Left lung (tissue), 14 donors: ENCODE results near the gene C12orf57. TPM values are rescaled to one million over a fixed set of nuclear protein-coding genes. Genes with fewer than 3 reads are reported as not detected.
A peak's percentile ranks its signal among the peaks of the same experiment; 100 is the strongest.

Source experiments
- ATAC-seq: fragments of 200-7000 bp; cut with Tn5 transposase; one replicate; pipeline ENCODE4 v1.9.1; 2020; ENCODE audit warnings: moderate library complexity
- DNase-seq, 4 donors: peaks; one replicate each; pipeline ENCODE4 v3.0.0-alpha.2; 2013 to 2020
- H3K27ac ChIP-seq, 2 donors: fragments of 200-600 bp; sonication (generic) in 1 of 2; one replicate each; pipeline versions ENCODE4 v1.5.0 to v1.8.0; 2020 to 2021
- H3K27me3 ChIP-seq, 2 donors: fragments of 200-600 bp; sonication (generic) in 1 of 2; one replicate each; pipeline versions ENCODE4 v1.5.0 to v1.8.0; 2020 to 2021
- H3K36me3 ChIP-seq, 2 donors: fragments of 200-600 bp; sonication (generic) in 1 of 2; one replicate each; pipeline versions ENCODE4 v1.5.0 to v1.8.0; 2020 to 2021
- H3K4me1 ChIP-seq, 2 donors: fragments of 200-600 bp; one replicate each; pipeline ENCODE4 v1.8.0; 2021
- H3K4me3 ChIP-seq, 2 donors: fragments of 200-600 bp; sonication (generic) in 1 of 2; one replicate each; pipeline versions ENCODE4 v1.5.0 to v1.8.0; 2020 to 2021; ENCODE audit warnings: mild to moderate bottlenecking in 1 of 2
- H3K9me3 ChIP-seq, 2 donors: fragments of 200-600 bp; sonication (generic) in 1 of 2; one replicate each; pipeline versions ENCODE4 v1.5.0 to v1.8.0; 2020 to 2021
- CTCF ChIP-seq, 2 donors: fragments of 200-600 bp; sonication (generic) in 1 of 2; IDR thresholded peaks; one replicate each; pipeline versions ENCODE4 v1.5.0 to v1.8.0; 2021; ENCODE audit warnings: antibody characterized with exemption in 2 of 2
- intact Hi-C, 2 donors: fragments of 100-400 bp; cut with DNase I; formaldehyde crosslinking; loops; one replicate each; pipeline versions ENCODE4 v1.11.2 to v1.14.2; 2022
- long read RNA-seq, 12 donors: library from polyadenylated mRNA in 2 of 12; unstranded in 2 of 12; transcript quantifications; one replicate each; pipeline ENCODE4 v2.0.0 and lab custom pipeline, GENCODE V29; 2019 to 2026
- polyA plus RNA-seq, 6 donors: library from polyadenylated mRNA; unstranded; fragments of 120-200 nt; gene quantifications; one replicate each; pipeline ENCODE4 v1.2.1, GENCODE V29; 2013; ENCODE audit not compliant: insufficient read length in 6 of 6
- total RNA-seq, 2 donors: library from RNA; stranded (reverse); fragmentation: NEBNext Ultra II Directional; extraction: Animal tissue kit (Norgen Biotek cat#: 25700); gene quantifications; one replicate each; pipeline ENCODE4 v1.2.1, GENCODE V29; 2021
- donor health status: DM: no; HTN: yes; CAD: no.
- donor health status: DM: no; HTN: no; CAD: no.

C12orf57 gene
- total RNA-seq (100 to 1,000 TPM; 159 to 194 TPM), polyA plus RNA-seq (100 to 1,000 TPM; 175 to 239 (median 204) TPM)
- long read RNA-seq, donor 1, transcript C12orf57-204 (3 exons, 551 nt), result minor isoform, 11 of 334 reads
- long read RNA-seq, donor 1, transcript C12orf57-201 (3 exons, 560 nt), result major isoform, 242 of 334 reads
- long read RNA-seq, donor 1, transcript C12orf57-202 (3 exons, 662 nt), result minor isoform, 58 of 334 reads
- long read RNA-seq, donor 1, partial matches to known transcripts, result 21 of 334 reads
- long read RNA-seq, donor 1, other reads (novel, unspliced or antisense), result 0 of 334 reads
- long read RNA-seq, donor 2, transcript C12orf57-204 (3 exons, 551 nt), result minor isoform, 5 of 227 reads
- long read RNA-seq, donor 2, transcript C12orf57-202 (3 exons, 662 nt), result minor isoform, 25 of 227 reads
- long read RNA-seq, donor 2, transcript C12orf57-206 (2 exons, 980 nt), result minor isoform, 5 of 227 reads
- long read RNA-seq, donor 2, transcript C12orf57-201 (3 exons, 560 nt), result major isoform, 154 of 227 reads
- long read RNA-seq, donor 2, partial matches to known transcripts, result 38 of 227 reads
- long read RNA-seq, donor 2, other reads (novel, unspliced or antisense), result 0 of 227 reads
- long read RNA-seq, donor 3, transcript C12orf57-202 (3 exons, 662 nt), result minor isoform, 37 of 209 reads
- long read RNA-seq, donor 3, transcript C12orf57-204 (3 exons, 551 nt), result minor isoform, 5 of 209 reads
- long read RNA-seq, donor 3, transcript C12orf57-201 (3 exons, 560 nt), result major isoform, 148 of 209 reads
- long read RNA-seq, donor 3, partial matches to known transcripts, result 15 of 209 reads
- long read RNA-seq, donor 3, other reads (novel, unspliced or antisense), result 0 of 209 reads
- long read RNA-seq, donor 4, transcript C12orf57-204 (3 exons, 551 nt), result minor isoform, 5 of 345 reads
- long read RNA-seq, donor 4, transcript C12orf57-201 (3 exons, 560 nt), result major isoform, 216 of 345 reads
- long read RNA-seq, donor 4, transcript C12orf57-202 (3 exons, 662 nt), result minor isoform, 32 of 345 reads
- long read RNA-seq, donor 4, partial matches to known transcripts, result 86 of 345 reads
- long read RNA-seq, donor 4, other reads (novel, unspliced or antisense), result 5 of 345 reads
- long read RNA-seq, donor 5, transcript C12orf57-202 (3 exons, 662 nt), result minor isoform, 33 of 244 reads
- long read RNA-seq, donor 5, transcript C12orf57-206 (2 exons, 980 nt), result minor isoform, 5 of 244 reads
- long read RNA-seq, donor 5, transcript C12orf57-201 (3 exons, 560 nt), result major isoform, 192 of 244 reads
- long read RNA-seq, donor 5, partial matches to known transcripts, result 12 of 244 reads
- long read RNA-seq, donor 5, other reads (novel, unspliced or antisense), result 0 of 244 reads
- long read RNA-seq, donor 6, transcript C12orf57-202 (3 exons, 662 nt), result minor isoform, 52 of 322 reads
- long read RNA-seq, donor 6, transcript C12orf57-201 (3 exons, 560 nt), result major isoform, 243 of 322 reads
- long read RNA-seq, donor 6, transcript C12orf57-204 (3 exons, 551 nt), result minor isoform, 9 of 322 reads
- long read RNA-seq, donor 6, partial matches to known transcripts, result 14 of 322 reads
- long read RNA-seq, donor 6, other reads (novel, unspliced or antisense), result 0 of 322 reads
- long read RNA-seq, donor 7, transcript C12orf57-201 (3 exons, 560 nt), result major isoform, 83 of 111 reads
- long read RNA-seq, donor 7, transcript C12orf57-202 (3 exons, 662 nt), result minor isoform, 12 of 111 reads
- long read RNA-seq, donor 7, transcript C12orf57-204 (3 exons, 551 nt), result minor isoform, 5 of 111 reads
- long read RNA-seq, donor 7, partial matches to known transcripts, result 9 of 111 reads
- long read RNA-seq, donor 7, other reads (novel, unspliced or antisense), result 0 of 111 reads
- long read RNA-seq, donor 8, transcript C12orf57-201 (3 exons, 560 nt), result major isoform, 76 of 105 reads
- long read RNA-seq, donor 8, transcript C12orf57-202 (3 exons, 662 nt), result minor isoform, 22 of 105 reads
- long read RNA-seq, donor 8, partial matches to known transcripts, result 5 of 105 reads
- long read RNA-seq, donor 8, other reads (novel, unspliced or antisense), result 0 of 105 reads
- long read RNA-seq, donor 9, partial matches to known transcripts, result 0 of 1 reads
- long read RNA-seq, donor 9, other reads (novel, unspliced or antisense), result 0 of 1 reads
- long read RNA-seq, donor 10, transcript C12orf57-201 (3 exons, 560 nt), result major isoform, 108 of 133 reads
- long read RNA-seq, donor 10, transcript C12orf57-202 (3 exons, 662 nt), result minor isoform, 19 of 133 reads
- long read RNA-seq, donor 10, partial matches to known transcripts, result 3 of 133 reads
- long read RNA-seq, donor 10, other reads (novel, unspliced or antisense), result 0 of 133 reads
- long read RNA-seq, donor 11, transcript C12orf57-204 (3 exons, 551 nt), result minor isoform, 7 of 187 reads
- long read RNA-seq, donor 11, transcript C12orf57-202 (3 exons, 662 nt), result minor isoform, 9 of 187 reads
- long read RNA-seq, donor 11, transcript C12orf57-201 (3 exons, 560 nt), result major isoform, 145 of 187 reads
- long read RNA-seq, donor 11, partial matches to known transcripts, result 22 of 187 reads
- long read RNA-seq, donor 11, other reads (novel, unspliced or antisense), result 0 of 187 reads
- long read RNA-seq, donor 12, transcript C12orf57-201 (3 exons, 560 nt), result major isoform, 107 of 137 reads
- long read RNA-seq, donor 12, transcript C12orf57-202 (3 exons, 662 nt), result minor isoform, 25 of 137 reads
- long read RNA-seq, donor 12, partial matches to known transcripts, result 0 of 137 reads
- long read RNA-seq, donor 12, other reads (novel, unspliced or antisense), result 0 of 137 reads

- peaks cover 17 to 63% of the 10 kb centered on the region in 2 donors for H3K4me1 ChIP-seq
Measured at GRCh38 chr12:6943722-6944380, at the start of gene C12orf57, which contains the start of gene RNU7-1. Gene C12orf57 (plus strand): TSS chr12:6944022. CDS start chr12:6944122, 100 bp downstream. Gene RNU7-1 (plus strand): TSS chr12:6943816.

DNA sequence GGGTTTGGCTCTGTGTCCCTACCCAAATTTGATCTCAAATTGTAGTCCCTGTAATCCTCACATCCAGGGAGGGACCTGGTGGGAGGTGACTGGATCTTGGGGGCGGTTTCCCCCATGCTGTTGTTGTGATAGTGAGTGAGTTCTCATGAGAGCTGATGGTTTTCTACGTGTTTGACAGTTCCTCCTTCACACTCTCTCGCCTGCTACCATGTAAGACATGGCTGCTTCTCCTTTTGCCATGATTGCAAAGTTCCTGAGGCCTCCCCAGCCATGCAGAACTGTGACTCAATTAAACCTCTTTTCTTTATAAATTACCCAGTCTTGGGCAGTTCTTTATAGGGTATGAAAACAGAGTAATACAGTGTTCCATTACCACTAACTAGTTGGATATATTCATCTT is 49.5 kb upstream of the C12orf57 start:
- no peak overlapping the region for H3K4me3 ChIP-seq
- peaks cover 9 to 25% of the 10 kb centered on the region in 2 donors for H3K4me1 ChIP-seq
- H3K27me3 ChIP-seq, result no peaks in the 10 kb centered on the region
- peak overlapping the region in 1 of 2 donors; percentile 30 for H3K27ac ChIP-seq
- H3K36me3 ChIP-seq, result no peaks in the 10 kb centered on the region
- no peak for TF ChIP-seq CTCF (IDR thresholded peaks at IDR 0.05)
- intact Hi-C loops, result no loop called here
- ATAC-seq (no peak), DNase-seq (peak in 1 of 4 donors; percentile 24)
- H3K9me3 ChIP-seq, result no peaks in the 10 kb centered on the region

More at GRCh38 chr12:6943722-6944380, at the start of gene C12orf57, which contains the start of gene RNU7-1:
- Histone ChIP-seq H3K27me3 (no peaks in the 10 kb centered on the region), H3K4me3 (peak within 1 kb of the TSS; percentile 45 to 56), H3K9me3 (no peaks in the 10 kb centered on the region), H3K27ac (peak within 1 kb of the TSS; percentile 94 to 96), H3K36me3 (peaks cover 0 to 30% of the 10 kb centered on the region in 2 donors)
- TF ChIP-seq CTCF (IDR thresholded peaks at IDR 0.05), result no peak
- peak in 3 of 4 donors; percentile 87 to 95 (median 88) for DNase-seq
- intact Hi-C loops, result no loop called here
- ATAC-seq, result peak; percentile 51

GRCh38 chr12:6896846-6897435 is 46.9 kb upstream of the C12orf57 start:
- Histone ChIP-seq H3K4me1 (peaks cover 0 to 20% of the 10 kb centered on the region in 2 donors), H3K9me3 (no peaks in the 10 kb centered on the region), H3K27me3 (no peaks in the 10 kb centered on the region), H3K27ac (no peak overlapping the region), H3K4me3 (no peak overlapping the region), H3K36me3 (no peaks in the 10 kb centered on the region)
- no peak for ATAC-seq
- TF ChIP-seq CTCF (IDR thresholded peaks at IDR 0.05), result no peak
- DNase-seq, result no peak
- intact Hi-C loops, result no loop called here
